HG03432 (cell line): ENCODE measurements around the gene LRMDA.

Experiments used
- ATAC-seq: cut with Tn5 transposase; IDR thresholded peaks from one replicate; pipeline ENCODE4 v1.9.1; 2021; ENCODE audit warnings: mild to moderate bottlenecking, moderate library complexity; ENCODE audit not compliant: unreplicated experiment

The LRMDA gene

GRCh38 chr10:75852851-75853484 lies 421.5 kb downstream of the LRMDA start:
- ATAC-seq: no peak

GRCh38 chr10:75857269-75857846 lies 425.9 kb downstream of the LRMDA start:
- ATAC-seq: no peak

GRCh38 chr10:75857896-75858295 lies 426.5 kb downstream of the LRMDA start:
- ATAC-seq: no peak

- no peak for ATAC-seq
Observed at GRCh38 chr10:75858339-75858738, 426.9 kb downstream of the LRMDA start.

- no peak for ATAC-seq
Observed at GRCh38 chr10:75859141-75859540, 427.7 kb downstream of the LRMDA start.

- ATAC-seq: no peak
Observed at GRCh38 chr10:75860009-75860408, 428.6 kb downstream of the LRMDA start.

- no peak for ATAC-seq
Observed at GRCh38 chr10:75861582-75861981, 430.2 kb downstream of the LRMDA start.

GRCh38 chr10:75862935-75863334 lies 431.5 kb downstream of the LRMDA start:
- ATAC-seq: no peak

- ATAC-seq: no peak
Observed at GRCh38 chr10:75864717-75865116, 433.3 kb downstream of the LRMDA start.

GRCh38 chr10:75865413-75866299 lies 434.2 kb downstream of the LRMDA start:
- no peak for ATAC-seq

GRCh38 chr10:75866300-75866625 lies 434.8 kb downstream of the LRMDA start:
- ATAC-seq: no peak

GRCh38 chr10:75866731-75867130 lies 435.3 kb downstream of the LRMDA start:
- ATAC-seq: no peak

- no peak for ATAC-seq
Observed at GRCh38 chr10:75868574-75868973, 437.1 kb downstream of the LRMDA start.

GRCh38 chr10:75870039-75870645 lies 438.7 kb downstream of the LRMDA start:
- no peak for ATAC-seq

GRCh38 chr10:75875740-75876139 lies 444.3 kb downstream of the LRMDA start:
- no peak for ATAC-seq

- ATAC-seq: no peak
Observed at GRCh38 chr10:75876710-75877109, 445.3 kb downstream of the LRMDA start.

GRCh38 chr10:75877877-75878276 lies 446.5 kb downstream of the LRMDA start:
- ATAC-seq: no peak

GRCh38 chr10:75878586-75878985 lies 447.2 kb downstream of the LRMDA start:
- no peak for ATAC-seq

- no peak for ATAC-seq
Observed at GRCh38 chr10:75880031-75880775, 448.8 kb downstream of the LRMDA start.

- no peak for ATAC-seq
Observed at GRCh38 chr10:75883081-75884072, 452.0 kb downstream of the LRMDA start.
